Measurements from ENCODE around the gene MYT1.

The MYT1 gene

GRCh38 chr20:64153861-64154589 lies 10.2 kb upstream of the MYT1 start:
- no peak for DNase-seq (ENCODE audit: low read depth in 2 of 2)

GRCh38 chr20:64154590-64155257 lies 9.5 kb upstream of the MYT1 start:
- no peak for DNase-seq (ENCODE audit: low read depth in 2 of 2)

GRCh38 chr20:64155258-64156135 lies 8.8 kb upstream of the MYT1 start:
- no peak for DNase-seq (ENCODE audit: low read depth in 2 of 2)

GRCh38 chr20:64156136-64156885 lies 7.9 kb upstream of the MYT1 start:
- no peak for DNase-seq (ENCODE audit: low read depth in 2 of 2)

GRCh38 chr20:64156886-64157875 lies 7.1 kb upstream of the MYT1 start:
- no peak for DNase-seq (ENCODE audit: low read depth in 2 of 2)

- DNase-seq (ENCODE audit: low read depth in 2 of 2), result no peak
These were observed 6.4 kb upstream of the MYT1 start for GRCh38 chr20:64157878-64158277.

GRCh38 chr20:64158346-64159285 lies 5.6 kb upstream of the MYT1 start:
- DNase-seq (ENCODE audit: low read depth in 2 of 2), result no peak

GRCh38 chr20:64159286-64159680 lies 5.0 kb upstream of the MYT1 start:
- no peak for DNase-seq (ENCODE audit: low read depth in 2 of 2)

- DNase-seq (ENCODE audit: low read depth in 2 of 2), result no peak
These were observed 4.5 kb upstream of the MYT1 start for GRCh38 chr20:64159711-64160110.

GRCh38 chr20:64160118-64160517 lies 4.1 kb upstream of the MYT1 start:
- DNase-seq (ENCODE audit: low read depth in 2 of 2), result no peak

- DNase-seq (ENCODE audit: low read depth in 2 of 2), result no peak
These were observed 3.5 kb upstream of the MYT1 start for GRCh38 chr20:64160526-64161355.

- peak in 1 of 2 experiments; percentile 22 for DNase-seq (ENCODE audit: low read depth in 2 of 2)
These were observed 2.7 kb upstream of the MYT1 start for GRCh38 chr20:64161356-64162238.

- DNase-seq (ENCODE audit: low read depth in 2 of 2), result no peak
These were observed 1.9 kb upstream of the MYT1 start for GRCh38 chr20:64162239-64162910.

- DNase-seq (ENCODE audit: low read depth in 2 of 2), result no peak
These were observed 503 bp upstream of the MYT1 start for GRCh38 chr20:64163776-64164122.

GRCh38 chr20:64165866-64166600 lies 1.8 kb downstream of the MYT1 start:
- DNase-seq (ENCODE audit: low read depth in 2 of 2), result no peak
